Measurements from ENCODE around the gene COG2.

COG2 gene

DNA sequence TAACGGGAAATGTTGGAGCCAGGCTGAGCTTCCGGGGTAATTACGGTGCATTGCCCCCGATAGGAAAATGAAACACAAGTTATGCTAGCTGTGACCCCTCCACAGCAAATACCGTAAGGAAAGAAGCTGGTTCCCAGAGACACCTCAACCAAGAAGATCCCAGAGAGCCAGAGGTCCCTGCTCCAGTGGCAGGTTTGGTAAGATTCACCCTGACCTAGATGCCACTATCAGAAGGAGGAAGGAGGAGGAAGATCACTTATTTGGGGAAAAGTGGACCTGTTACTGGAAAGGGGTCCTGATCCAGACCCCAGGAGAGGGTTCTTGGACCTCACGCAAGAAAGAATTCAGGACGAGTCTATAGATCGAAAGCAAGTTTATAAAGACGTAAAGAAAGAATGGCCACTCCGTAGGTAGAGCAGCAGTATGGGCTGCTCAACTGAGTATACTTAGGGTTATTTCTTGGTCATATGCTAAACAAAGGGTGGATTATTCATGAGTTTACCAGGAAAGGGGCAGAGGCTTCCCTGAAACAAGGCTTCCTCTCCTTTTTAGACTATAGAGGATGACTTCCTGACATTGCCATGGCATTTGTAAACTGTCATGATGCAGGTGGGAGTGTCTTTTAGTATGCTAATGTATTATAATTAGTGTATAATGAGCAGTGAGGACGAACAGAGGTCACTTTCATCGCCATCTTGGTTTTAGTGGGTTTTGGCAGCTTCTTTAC lies 97.4 kb downstream of the COG2 start:
- DNase-seq (ENCODE audit: insufficient read length, low spot score): no peak
- FAIRE-seq: no peak
- TF ChIP-seq POU2F2 (IDR thresholded peaks at IDR 0.05; ENCODE audit: low read depth, low read length) (no peak), POLR2AphosphoS5 (IDR thresholded peaks at IDR 0.05; ENCODE audit: low read depth, low read length) (no peak), POLR2A (IDR thresholded peaks at IDR 0.05; ENCODE audit: low read depth, low read length) (no peak), PAX5 (IDR thresholded peaks at IDR 0.05; ENCODE audit: insufficient read depth, low read length, severe bottlenecking) (no peak), TAF1 (IDR thresholded peaks at IDR 0.05; ENCODE audit: low read depth, low read length) (no peak), SPI1 (IDR thresholded peaks at IDR 0.05; ENCODE audit: low read depth, low read length) (no peak)

Data from GM12891 (cell line).